DOHH2 (cell line): Measurements from ENCODE around the gene EML4.

Experiments used
- H3F3A ChIP-seq: fragments of 200-600 bp; sonication (generic), shearing (Covaris generic); 2 replicates; pipeline ENCODE4 v1.6.0; 2016; ENCODE audit warnings: antibody characterized with exemption, mild to moderate bottlenecking; ENCODE audit not compliant: control insufficient read depth, insufficient read depth
- H3K27ac ChIP-seq: fragments of 200-600 bp; sonication (generic); 2 replicates; pipeline ENCODE4 v1.5.1; 2014; ENCODE audit warnings: low read depth, mild to moderate bottlenecking, low read length, moderate library complexity
- H3K27me3 ChIP-seq: fragments of 200-600 bp; sonication (generic); 2 replicates; pipeline ENCODE4 v1.6.1; 2014; ENCODE audit warnings: mild to moderate bottlenecking, low read length, mixed read lengths; ENCODE audit not compliant: control insufficient read depth
- H3K36me3 ChIP-seq: fragments of 200-600 bp; sonication (generic); 2 replicates; pipeline ENCODE4 v1.6.1; 2014; ENCODE audit warnings: mild to moderate bottlenecking, low read length, moderate library complexity, mixed read lengths; ENCODE audit not compliant: control insufficient read depth
- H3K4me1 ChIP-seq: fragments of 200-600 bp; sonication (generic); 2 replicates; pipeline ENCODE4 v1.6.1; 2014; ENCODE audit warnings: mild to moderate bottlenecking, low read length, mixed read lengths; ENCODE audit not compliant: control insufficient read depth
- H3K4me2 ChIP-seq: fragments of 200-600 bp; sonication (generic); 2 replicates; pipeline ENCODE4 v1.6.0; 2014; ENCODE audit warnings: mild to moderate bottlenecking, low read length, moderate library complexity
- H3K4me3 ChIP-seq: fragments of 200-600 bp; sonication (generic); 2 replicates; pipeline ENCODE4 v1.5.1; 2014; ENCODE audit warnings: mild to moderate bottlenecking, low read length, mixed read lengths
- H3K79me2 ChIP-seq: fragments of 200-600 bp; sonication (generic); 2 replicates; pipeline ENCODE4 v1.6.1; 2014; ENCODE audit warnings: mild to moderate bottlenecking, low read length, mixed read lengths; ENCODE audit not compliant: control insufficient read depth
- H3K9me2 ChIP-seq: fragments of 200-600 bp; sonication (generic); replicated peaks from 2 replicates; pipeline ENCODE4 v1.6.1; 2014; ENCODE audit warnings: mild to moderate bottlenecking, low read length, mixed read lengths; ENCODE audit not compliant: control insufficient read depth
- H3K9me3 ChIP-seq: fragments of 200-600 bp; sonication (generic); 2 replicates; pipeline ENCODE4 v1.6.1; 2014; ENCODE audit warnings: antibody characterized with exemption, low read length, mixed read lengths; ENCODE audit not compliant: control insufficient read depth, insufficient read depth
- H4K20me1 ChIP-seq: fragments of 200-600 bp; sonication (generic); 2 replicates; pipeline ENCODE4 v1.6.0; 2014; ENCODE audit warnings: low read depth, mild to moderate bottlenecking, antibody characterized with exemption, low read length, moderate library complexity; ENCODE audit not compliant: control insufficient read depth, insufficient read depth
- CTCF ChIP-seq: fragments of 200-600 bp; sonication (generic); IDR thresholded peaks from one replicate; pipeline ENCODE4 v1.5.1; 2014; ENCODE audit warnings: antibody characterized with exemption, mild to moderate bottlenecking, low read depth, low read length; ENCODE audit not compliant: poor library complexity, severe bottlenecking
- EZH2phosphoT487 ChIP-seq: fragments of 200-600 bp; sonication (generic); IDR thresholded peaks from 2 replicates; pipeline ENCODE4 v1.6.1; 2017; ENCODE audit warnings: borderline replicate concordance, mild to moderate bottlenecking, antibody characterized with exemption, low read length, moderate library complexity, mixed read lengths

EML4 gene

GRCh38 chr2:42340045-42340937 lies 171.1 kb downstream of the EML4 start:
- TF ChIP-seq CTCF: no peak
- TF ChIP-seq EZH2phosphoT487: no peak
- H4K20me1 ChIP-seq: no peaks in the 10 kb centered on the region
- H3F3A ChIP-seq: peaks cover 4% of the 10 kb centered on the region; the same call in 1 of the 2 replicates
- H3K4me2 ChIP-seq: no peak overlapping the region
- H3K4me1 ChIP-seq: no peaks in the 10 kb centered on the region
- H3K9me3 ChIP-seq: no peaks in the 10 kb centered on the region
- H3K4me3 ChIP-seq: no peak overlapping the region
- no peaks in the 10 kb centered on the region; the same call in none of the 2 replicates for H3K79me2 ChIP-seq
- H3K36me3 ChIP-seq: peaks cover 18% of the 10 kb centered on the region
- H3K9me2 ChIP-seq: no peaks in the 10 kb centered on the region
- H3K27ac ChIP-seq: no peak overlapping the region
- no peaks in the 10 kb centered on the region for H3K27me3 ChIP-seq

- H3K36me3 ChIP-seq: peaks cover 20% of the 10 kb centered on the region
- no peak for TF ChIP-seq CTCF
- TF ChIP-seq EZH2phosphoT487: no peak
- H3K27ac ChIP-seq: no peak overlapping the region
- H3F3A ChIP-seq: peaks cover 4% of the 10 kb centered on the region; the same call in 1 of the 2 replicates
- H3K9me2 ChIP-seq: no peaks in the 10 kb centered on the region
- H3K4me1 ChIP-seq: no peaks in the 10 kb centered on the region
- no peaks in the 10 kb centered on the region for H3K27me3 ChIP-seq
- no peak overlapping the region for H3K4me3 ChIP-seq
- no peaks in the 10 kb centered on the region; the same call in none of the 2 replicates for H3K79me2 ChIP-seq
- H4K20me1 ChIP-seq: no peaks in the 10 kb centered on the region
- H3K9me3 ChIP-seq: no peaks in the 10 kb centered on the region
- no peak overlapping the region for H3K4me2 ChIP-seq
Measured at GRCh38 chr2:42340938-42341636, 171.9 kb downstream of the EML4 start.

GRCh38 chr2:42342061-42342794 lies 173.1 kb downstream of the EML4 start:
- Histone ChIP-seq H3K27ac (no peak overlapping the region), H3K4me2 (no peak overlapping the region), H3K79me2 (peaks cover 2% of the 10 kb centered on the region), H3K36me3 (peaks cover 17% of the 10 kb centered on the region), H3F3A (peaks cover under 1% of the 10 kb centered on the region; the same call in 1 of the 2 replicates), H3K9me2 (no peaks in the 10 kb centered on the region), H3K27me3 (no peaks in the 10 kb centered on the region), H3K4me3 (no peak overlapping the region), H4K20me1 (no peaks in the 10 kb centered on the region), H3K9me3 (no peaks in the 10 kb centered on the region), H3K4me1 (no peaks in the 10 kb centered on the region)
- TF ChIP-seq EZH2phosphoT487 (no peak), CTCF (no peak)
